NCI-H2196 (cell line): Measurements from ENCODE around the gene STXBP5L.
"Not testable (repeated sequence)": the region's sequence is repeated elsewhere in the genome, so short reads cannot be mapped to it uniquely, and the experiment has no call there.

Source experiments
- DNase-seq: peaks from one replicate; lab custom pipeline; 2025; ENCODE audit not compliant: unreplicated experiment; lab: John Stamatoyannopoulos, UW

STXBP5L gene

DNA sequence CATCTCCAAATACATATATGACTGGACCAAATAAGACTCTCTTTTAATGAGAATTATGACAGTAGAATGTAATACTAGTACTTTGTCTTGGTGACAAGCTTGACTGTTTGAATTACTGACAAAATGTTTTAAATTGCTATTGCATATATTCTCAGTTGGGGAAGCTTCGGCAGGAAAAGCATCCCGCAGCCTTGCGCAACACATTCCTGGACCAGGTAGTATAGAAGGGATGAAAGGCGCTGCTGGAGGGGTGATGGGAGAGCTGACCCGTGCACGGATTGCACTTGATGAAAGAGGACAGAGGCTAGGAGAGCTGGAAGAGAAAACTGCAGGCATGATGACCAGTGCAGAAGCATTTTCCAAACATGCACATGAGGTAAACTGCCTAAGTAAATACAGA lies 510.2 kb downstream of the STXBP5L start:
- DNase-seq: no peak

DNA sequence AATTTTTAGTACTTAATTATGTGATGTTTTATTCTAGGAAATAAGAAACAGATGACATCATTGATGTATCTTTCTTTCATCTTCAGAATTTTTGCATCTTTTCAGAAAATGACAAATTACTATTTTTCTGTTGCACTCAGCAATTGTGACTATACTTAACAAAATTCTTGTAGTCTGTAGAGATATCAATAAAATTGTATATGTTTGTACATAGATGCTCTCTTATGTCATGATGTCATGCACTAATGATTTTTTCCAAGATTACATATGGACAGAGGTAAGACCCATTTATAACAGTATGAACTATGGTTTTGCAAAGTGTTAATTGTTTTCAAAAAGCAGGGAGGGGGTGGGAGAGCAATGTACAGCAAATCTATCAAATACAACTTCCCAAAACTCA lies 516.5 kb downstream of the STXBP5L start:
- no peak for DNase-seq

- DNase-seq: no peak
Measured at GRCh38 chr3:121430664-121431215, 522.7 kb downstream of the STXBP5L start.

DNA sequence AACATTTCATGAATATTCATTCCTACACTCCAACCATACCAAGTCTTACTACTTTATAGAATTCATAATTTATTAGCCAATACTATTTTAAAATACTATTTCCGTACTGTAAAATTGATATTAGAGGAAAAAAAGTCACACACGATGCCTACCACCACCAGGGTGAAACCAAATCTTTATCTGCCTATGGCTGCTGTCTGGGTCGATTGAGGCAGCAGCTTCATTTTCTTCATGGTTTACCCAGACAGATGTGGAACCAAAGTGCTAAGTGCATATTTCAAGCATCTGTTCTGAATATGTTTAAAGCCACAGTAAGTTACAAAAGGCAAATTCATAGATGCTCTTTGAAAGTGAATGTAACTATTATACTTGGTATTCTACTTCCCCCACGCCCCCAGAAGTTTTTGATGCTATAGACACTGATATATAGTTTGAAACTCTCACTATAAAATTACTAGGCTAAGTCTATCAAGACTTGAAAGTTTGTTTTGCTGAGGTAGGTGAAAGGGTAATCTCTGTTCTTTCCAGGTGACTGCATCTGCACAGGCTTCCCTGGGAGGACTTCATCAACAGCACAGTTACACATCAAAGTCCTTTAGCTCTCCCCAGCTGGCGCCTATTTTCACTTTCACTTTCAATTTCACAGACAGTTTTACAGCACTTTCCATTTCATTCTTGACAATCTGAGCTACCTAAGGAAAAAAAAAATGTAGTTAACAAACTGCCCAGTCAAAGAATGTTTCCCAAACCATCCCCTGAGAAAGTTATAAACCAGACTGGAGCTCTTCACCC lies 523.9 kb downstream of the STXBP5L start:
- DNase-seq: peak; percentile 64

- DNase-seq: peak; percentile 65
Measured at GRCh38 chr3:121436074-121436473, 528.1 kb downstream of the STXBP5L start.

- DNase-seq: peak; percentile 76
Measured at GRCh38 chr3:121436641-121437040, 528.6 kb downstream of the STXBP5L start.

DNA sequence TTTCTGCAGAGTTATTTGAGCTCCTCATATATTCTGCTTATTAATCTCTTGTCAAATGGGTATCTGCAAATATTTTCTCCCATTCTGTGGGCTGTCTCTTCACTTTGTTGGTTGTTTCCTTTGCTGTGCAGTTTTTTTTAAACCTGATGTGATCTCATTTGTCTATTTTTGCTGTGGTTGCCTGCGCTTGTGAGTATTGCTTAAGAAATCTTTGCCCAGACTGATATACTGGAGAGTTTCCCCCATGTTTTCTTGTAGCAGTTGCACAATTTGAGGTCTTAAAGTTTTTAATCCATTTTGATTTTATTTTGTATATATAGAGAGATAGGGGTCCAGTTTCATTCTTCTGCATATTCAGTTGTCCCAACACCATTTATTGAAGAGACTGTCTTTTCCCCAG lies 535.5 kb downstream of the STXBP5L start:
- DNase-seq: no peak

DNA sequence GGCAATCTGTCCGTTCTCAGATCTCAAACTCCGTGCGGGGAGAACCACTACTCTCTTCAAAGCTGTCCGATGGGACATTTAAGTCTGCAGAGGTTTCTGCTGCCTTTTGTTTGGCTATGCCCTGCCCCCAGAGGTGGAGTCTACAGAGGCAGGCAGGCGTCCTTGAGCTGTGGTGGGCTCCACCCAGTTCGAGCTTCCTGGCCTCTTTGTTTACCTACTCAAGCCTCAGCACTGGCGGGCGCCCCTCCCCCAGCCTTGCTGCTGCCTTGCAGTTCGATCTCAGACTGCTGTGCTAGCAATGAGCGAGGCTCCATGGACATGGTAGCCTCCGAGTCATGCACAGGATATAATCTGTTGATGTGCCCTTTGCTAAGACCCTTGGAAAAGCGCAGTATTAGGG lies 543.7 kb downstream of the STXBP5L start:
- DNase-seq: not testable (repeated sequence)

GRCh38 chr3:121462565-121462964 lies 554.6 kb downstream of the STXBP5L start:
- DNase-seq: no peak

- no peak for DNase-seq
Measured at GRCh38 chr3:121463745-121464144, 555.7 kb downstream of the STXBP5L start.

GRCh38 chr3:121467085-121467484 lies 559.1 kb downstream of the STXBP5L start:
- no peak for DNase-seq

GRCh38 chr3:121473001-121473400 lies 565.0 kb downstream of the STXBP5L start:
- DNase-seq: no peak
